HG02610 (cell line): ENCODE results near the gene SMIM43.
"Not testable (repeated sequence)": the region's sequence is repeated elsewhere in the genome, so short reads cannot be mapped to it uniquely, and the experiment has no call there.

Experiments
- ATAC-seq: cut with Tn5 transposase; IDR thresholded peaks from one replicate; pipeline ENCODE4 v1.9.1; 2021; ENCODE audit warnings: mild to moderate bottlenecking, moderate library complexity; ENCODE audit not compliant: unreplicated experiment

Gene SMIM43

DNA sequence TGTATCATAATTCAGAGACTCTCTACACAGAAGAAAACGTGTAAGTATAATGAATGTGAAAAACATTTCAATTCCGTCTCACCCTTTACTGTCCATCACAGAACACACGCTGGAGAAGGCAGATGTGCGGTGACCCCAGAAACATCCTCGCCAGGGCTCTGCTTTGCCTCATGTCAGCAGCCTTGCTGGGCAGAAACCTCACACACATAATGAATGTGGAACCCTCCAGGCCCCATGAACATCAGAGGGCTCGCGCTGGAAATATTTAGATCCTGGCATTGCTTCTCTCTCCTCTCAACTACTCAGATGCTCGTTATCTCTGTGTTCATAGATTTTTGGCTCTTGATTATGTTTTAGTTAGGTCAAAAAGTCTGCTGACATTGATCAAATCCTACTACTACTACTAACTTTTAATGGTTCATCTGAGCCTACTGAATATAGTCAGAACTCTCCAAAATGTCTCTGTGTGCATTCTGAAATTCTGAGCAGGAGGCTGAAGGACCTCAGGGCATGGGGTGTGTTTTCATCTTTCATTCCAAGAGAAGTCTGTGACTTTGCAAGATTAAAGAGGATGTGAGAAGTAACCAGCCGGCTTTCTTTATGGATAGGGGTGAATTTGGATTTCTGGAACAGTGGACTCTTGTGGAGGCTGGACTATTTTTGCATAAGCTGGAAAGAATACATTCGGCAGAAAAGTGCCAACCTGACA, 27.0 kb downstream of the SMIM43 start:
- ATAC-seq, result no peak

DNA sequence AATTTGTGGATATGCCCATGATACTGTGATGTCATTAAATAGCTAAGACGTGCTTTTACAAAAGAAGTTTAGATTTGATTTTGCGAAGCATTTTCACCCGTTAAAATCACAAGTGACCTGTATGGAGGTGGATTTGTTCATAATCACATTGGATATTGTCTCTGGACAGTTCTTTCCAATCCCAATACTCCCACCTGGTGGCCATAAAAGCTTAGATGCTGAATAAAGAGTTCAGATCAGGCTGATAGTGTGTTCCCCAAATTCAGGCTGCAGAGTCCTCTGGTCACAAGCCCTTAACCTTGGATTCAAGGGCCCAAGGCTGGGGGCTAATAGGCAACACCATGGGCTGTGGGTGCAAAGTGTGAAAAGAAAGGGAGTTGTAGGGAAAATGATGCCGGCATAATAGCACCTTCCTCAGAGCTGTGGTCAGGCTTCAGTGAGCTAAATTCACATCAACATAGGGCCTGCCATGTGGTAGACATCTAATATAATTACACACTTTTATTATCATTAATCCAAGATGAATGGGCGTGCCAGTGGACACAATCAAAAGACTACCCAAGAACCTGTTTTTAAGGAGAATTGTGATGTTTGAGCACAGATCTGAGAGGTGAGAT, 28.1 kb downstream of the SMIM43 start:
- ATAC-seq, result no peak

- no peak for ATAC-seq
Measured at GRCh38 chr4:121734571-121734970, 30.4 kb downstream of the SMIM43 start.

- no peak for ATAC-seq
Measured at GRCh38 chr4:121733942-121734341, 31.0 kb downstream of the SMIM43 start.

DNA sequence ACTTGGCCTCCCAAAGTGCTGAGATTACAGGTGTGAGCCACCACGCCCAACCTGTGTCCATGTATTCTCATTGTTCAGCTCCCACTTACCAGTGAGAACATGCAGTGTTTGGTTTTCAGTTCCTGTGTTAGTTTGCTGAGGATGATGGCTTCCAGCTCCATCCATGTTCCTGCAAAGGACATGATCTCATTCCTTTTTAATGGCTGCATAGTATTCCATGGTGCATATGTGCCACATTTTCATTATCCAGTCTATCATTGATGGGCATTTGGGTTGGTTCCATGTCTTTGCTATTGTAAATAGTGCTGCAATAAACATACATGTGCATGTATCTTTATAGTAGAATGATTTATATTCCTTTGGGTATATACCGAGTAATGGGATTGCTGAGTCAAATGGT, 35.2 kb downstream of the SMIM43 start:
- not testable (repeated sequence) for ATAC-seq

DNA sequence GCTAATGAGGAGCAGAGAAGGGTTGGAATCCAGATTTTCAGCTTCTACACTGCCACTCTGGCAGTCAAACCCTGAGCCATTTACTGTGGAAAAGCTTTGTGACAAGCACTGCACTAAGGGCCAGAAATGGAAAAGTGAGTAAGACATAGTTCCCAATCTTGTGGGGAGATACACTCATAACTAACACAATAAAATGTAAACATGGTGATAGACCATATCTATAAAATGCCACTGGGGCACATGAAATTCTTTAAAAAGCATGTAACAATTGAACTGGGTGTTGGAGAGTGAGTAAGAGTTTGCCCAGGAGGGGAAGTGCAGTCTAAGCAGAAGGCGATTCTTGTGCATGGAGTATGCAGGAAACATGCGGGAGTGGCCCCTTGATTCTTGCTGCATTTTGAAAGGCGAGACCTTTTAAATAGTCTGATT, 36.2 kb downstream of the SMIM43 start:
- no peak for ATAC-seq

GRCh38 chr4:121728066-121728465, 36.9 kb downstream of the SMIM43 start:
- ATAC-seq, result no peak

DNA sequence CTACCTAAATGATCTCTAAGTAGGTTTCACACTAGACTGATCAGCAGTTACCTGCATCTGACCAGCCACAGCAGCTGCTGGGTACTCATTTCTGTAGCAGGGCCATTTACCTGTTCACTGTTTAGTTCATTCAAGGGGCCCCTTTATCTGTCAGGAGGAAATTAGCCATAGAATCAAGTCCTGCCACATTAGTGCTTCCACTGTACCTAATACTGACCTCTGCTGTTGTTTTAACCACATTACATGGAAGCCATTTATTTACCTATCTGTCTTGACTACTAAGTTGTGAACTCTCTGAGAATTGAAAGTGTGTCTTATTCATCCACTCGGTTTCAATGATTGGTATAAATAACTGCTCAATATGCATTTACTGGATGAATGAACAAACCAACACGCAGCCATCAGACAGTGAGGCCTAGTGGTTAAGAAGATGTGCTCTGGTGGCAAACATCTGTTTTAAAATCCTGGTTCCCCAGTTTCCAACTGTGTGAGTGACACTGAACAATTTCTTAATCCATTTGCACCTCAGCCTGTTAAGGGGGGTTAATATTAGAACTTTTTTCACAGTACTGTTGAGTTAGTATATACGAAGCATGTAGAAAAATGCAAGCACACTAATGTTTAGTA, 38.2 kb downstream of the SMIM43 start:
- ATAC-seq, result peak; percentile 93

- ATAC-seq, result no peak
Measured at GRCh38 chr4:121724671-121725070, 40.3 kb downstream of the SMIM43 start.

GRCh38 chr4:121721700-121722099, 43.3 kb downstream of the SMIM43 start:
- no peak for ATAC-seq

- ATAC-seq, result no peak
Measured at GRCh38 chr4:121720109-121720508, 44.9 kb downstream of the SMIM43 start.

DNA sequence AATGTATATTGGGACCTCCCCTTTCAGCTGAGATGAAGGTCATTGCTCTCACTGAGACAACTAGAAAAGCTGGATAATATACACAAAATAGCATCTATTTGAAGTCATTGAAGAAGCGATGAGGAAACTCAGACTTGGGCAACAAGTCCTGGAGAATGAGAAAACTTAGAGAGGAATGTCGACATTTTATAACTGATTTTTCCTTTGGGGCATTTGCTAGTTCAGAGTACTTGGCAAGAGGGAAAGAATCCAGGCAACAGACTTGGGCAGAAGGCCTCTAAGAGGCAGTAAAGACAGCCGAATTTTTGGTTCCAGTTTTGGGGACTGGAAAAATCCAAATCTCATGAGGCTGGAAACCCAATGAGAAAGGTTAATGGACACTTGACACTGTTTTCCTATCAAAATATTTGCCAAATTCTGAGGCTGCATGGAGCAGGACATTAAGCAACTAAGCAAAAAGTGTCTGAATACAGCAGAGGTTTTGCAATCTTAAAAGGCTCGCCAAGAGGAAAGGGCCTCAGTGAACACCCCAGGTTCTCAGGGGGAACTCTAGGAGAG, 47.2 kb downstream of the SMIM43 start:
- no peak for ATAC-seq

DNA sequence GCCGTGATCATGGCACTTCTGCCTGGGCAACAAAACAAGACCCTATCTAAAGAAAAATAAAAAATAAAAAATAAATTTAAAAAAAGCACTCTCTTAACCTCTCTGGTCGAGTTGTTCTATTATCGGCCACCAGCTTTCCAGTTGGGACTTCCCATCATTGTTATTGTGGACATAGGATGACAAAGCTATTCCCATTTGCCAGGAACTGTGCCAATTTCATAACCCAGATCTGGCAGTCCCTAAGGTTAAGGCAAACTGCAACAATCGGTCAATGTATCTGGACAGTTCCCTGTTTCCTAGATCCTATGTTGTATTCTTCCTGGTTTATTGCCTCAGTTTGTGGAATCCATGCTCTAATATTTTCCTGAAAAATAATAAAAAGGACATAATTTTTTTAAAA, 50.4 kb downstream of the SMIM43 start:
- no peak for ATAC-seq

DNA sequence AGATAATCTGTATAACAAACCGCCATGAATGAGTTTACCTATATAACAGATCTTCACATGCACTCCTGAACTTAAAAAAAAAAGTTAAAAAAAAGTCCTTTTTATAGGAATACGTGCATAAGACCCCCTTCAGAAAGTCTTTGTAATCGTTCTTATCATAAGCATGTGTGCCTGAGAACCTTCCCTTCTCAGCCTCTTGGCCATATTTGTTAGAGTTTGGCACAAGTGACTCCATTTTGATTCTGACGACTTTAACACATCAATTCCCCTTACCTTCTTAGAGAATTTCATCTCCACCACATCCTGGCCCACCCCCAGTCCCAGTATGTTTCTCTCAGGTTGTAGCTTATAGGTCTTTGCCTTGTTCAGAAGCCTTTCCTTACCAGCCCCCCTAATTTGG, 52.2 kb downstream of the SMIM43 start:
- no peak for ATAC-seq

DNA sequence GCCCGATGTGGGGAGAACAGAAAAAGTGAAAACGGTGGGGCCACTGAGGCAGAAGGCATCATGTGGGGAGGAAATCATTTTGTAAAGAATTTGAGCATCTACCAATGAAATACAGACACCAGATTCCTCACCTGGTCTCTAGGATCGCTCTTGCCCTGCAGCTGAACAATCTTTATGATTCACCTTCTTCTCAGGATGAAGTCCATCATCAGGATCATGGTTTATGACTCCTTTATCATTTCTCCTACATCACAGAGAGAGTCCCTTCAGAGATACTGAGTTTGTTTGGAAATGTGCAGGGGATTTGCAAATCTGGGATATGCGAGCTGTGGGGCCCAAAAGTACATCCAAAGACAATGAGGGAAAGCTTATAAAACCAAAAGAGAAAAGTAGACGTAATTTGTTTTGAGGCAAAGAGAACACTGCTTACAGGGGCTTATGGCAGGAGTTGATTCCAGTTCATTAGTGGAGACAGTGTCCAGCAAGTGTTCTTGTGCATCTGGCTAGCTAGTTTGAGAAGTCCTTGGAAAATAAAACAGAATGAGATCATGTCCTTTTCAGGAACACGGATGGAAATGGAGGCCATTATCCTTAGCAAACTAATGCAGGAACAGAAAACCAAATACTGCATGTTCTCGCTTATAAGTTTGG, 52.8 kb downstream of the SMIM43 start:
- ATAC-seq, result no peak

GRCh38 chr4:121711263-121712000, 53.5 kb downstream of the SMIM43 start:
- peak; percentile 87 for ATAC-seq

DNA sequence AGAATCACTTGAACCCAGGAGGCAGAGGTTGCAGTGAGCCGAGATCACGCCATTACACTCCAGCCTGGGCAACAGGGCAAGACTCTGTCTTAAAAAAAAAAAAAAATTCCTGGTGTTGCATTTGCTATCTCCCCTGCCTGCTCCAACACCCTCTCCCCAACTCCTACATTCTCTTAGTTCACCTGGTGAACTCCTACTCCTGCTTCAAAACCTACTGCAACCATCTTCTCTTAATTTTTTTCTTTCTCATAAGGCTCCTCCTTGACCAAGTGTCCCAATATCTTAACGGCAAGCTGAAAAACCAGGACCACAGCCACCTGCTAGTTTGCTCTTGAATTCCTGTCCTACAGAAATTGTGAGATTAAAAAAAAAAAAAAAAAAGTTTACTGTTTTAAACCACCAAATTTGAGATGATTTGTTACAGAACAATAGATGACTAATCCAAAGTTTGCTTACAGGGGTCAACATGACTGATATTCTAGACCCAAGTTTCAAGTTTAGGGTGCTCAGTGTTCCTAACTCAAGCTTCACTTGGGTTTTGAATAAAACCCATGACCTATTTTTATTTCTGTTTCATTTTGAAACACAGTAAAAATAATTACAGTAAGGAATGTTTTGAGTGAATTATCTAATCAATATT, 55.1 kb downstream of the SMIM43 start:
- ATAC-seq, result peak; percentile 60
